Nephron (organoid): ENCODE measurements around the gene DCDC2.
"Not testable (repeated sequence)": the region's sequence is repeated elsewhere in the genome, so short reads cannot be mapped to it uniquely, and the experiment has no call there.

Source experiments
- H3K27ac Mint-ChIP-seq, 3 experiments: 2 replicates each; pipeline ENCODE4 v1.8.0; 2020; ENCODE audit warnings: mixed read lengths in 3 of 3, mild to moderate bottlenecking in 2 of 3, moderate library complexity in 1 of 3
- H3K27me3 Mint-ChIP-seq: 2 replicates; pipeline ENCODE4 v1.8.0; 2021; ENCODE audit warnings: low read depth, mild to moderate bottlenecking, moderate library complexity, mixed read lengths
- H3K36me3 Mint-ChIP-seq: 2 replicates; pipeline ENCODE4 v1.8.0; 2020; ENCODE audit warnings: low read depth, mixed read lengths
- H3K4me1 Mint-ChIP-seq: 2 replicates; pipeline ENCODE4 v1.8.0; 2020; ENCODE audit warnings: mixed read lengths
- H3K4me3 Mint-ChIP-seq, 3 experiments: 2 replicates each; pipeline ENCODE4 v1.8.0; 2020; ENCODE audit warnings: mild to moderate bottlenecking in 3 of 3, mixed read lengths in 3 of 3, moderate library complexity in 2 of 3
- H3K9me3 Mint-ChIP-seq: 2 replicates; pipeline ENCODE4 v1.8.0; 2020; ENCODE audit warnings: mixed read lengths
- CTCF ChIP-seq, 3 experiments: fragments of 200-600 bp; sonication (generic); IDR thresholded peaks; one replicate each; pipeline ENCODE4 v1.5.0; 2021; ENCODE audit warnings: antibody characterized with exemption in 3 of 3; ENCODE audit not compliant: unreplicated experiment in 3 of 3

Gene DCDC2

GRCh38 chr6:24357336-24358218, at the start of gene DCDC2:
Gene DCDC2 (minus strand): TSS chr6:24358059. CDS start chr6:24357750, 309 bp downstream.
- Mint-ChIP-seq H3K36me3 (peaks cover 5% of the 10 kb centered on the region), H3K9me3 (no peaks in the 10 kb centered on the region), H3K27me3 (peaks cover 17% of the 10 kb centered on the region), H3K27ac (peak within 1 kb of the TSS; percentile 67 to 95 (median 69)), H3K4me1 (peaks cover 11% of the 10 kb centered on the region), H3K4me3 (peak within 1 kb of the TSS; percentile 85 to 88 (median 86))
- TF ChIP-seq CTCF (IDR thresholded peaks at IDR 0.05; ENCODE audit: unreplicated experiment in 3 of 3), result no peak

- Mint-ChIP-seq H3K27me3 (peaks cover 5% of the 10 kb centered on the region), H3K36me3 (peaks cover 33% of the 10 kb centered on the region), H3K9me3 (no peaks in the 10 kb centered on the region), H3K4me1 (peaks cover 24% of the 10 kb centered on the region), H3K4me3 (peak overlapping the region; percentile 53 to 95 (median 64)), H3K27ac (peak overlapping the region in 1 of 3 experiments; percentile 65)
- TF ChIP-seq CTCF (IDR thresholded peaks at IDR 0.05; ENCODE audit: unreplicated experiment in 3 of 3), result no peak
Measured at GRCh38 chr6:24405262-24405661, 47.4 kb upstream of the DCDC2 start.

- H3K4me1 Mint-ChIP-seq, result peaks cover 24% of the 10 kb centered on the region
Measured at GRCh38 chr6:24403501-24403824, 45.6 kb upstream of the DCDC2 start.

GRCh38 chr6:24402697-24403500, 45.0 kb upstream of the DCDC2 start, which contains the start of gene MRS2:
Gene MRS2 (plus strand): TSS chr6:24402936. CDS start chr6:24403047, 111 bp downstream.
- Mint-ChIP-seq H3K9me3 (no peaks in the 10 kb centered on the region), H3K4me3 (peak within 1 kb of the TSS; percentile 94 to 95 (median 95)), H3K27me3 (peaks cover 26% of the 10 kb centered on the region), H3K36me3 (peaks cover 17% of the 10 kb centered on the region), H3K27ac (peak within 1 kb of the TSS; percentile 60 to 96 (median 89)), H3K4me1 (peaks cover 24% of the 10 kb centered on the region)
- no peak for TF ChIP-seq CTCF (IDR thresholded peaks at IDR 0.05; ENCODE audit: unreplicated experiment in 3 of 3)

More at GRCh38 chr6:24403501-24403824, 45.6 kb upstream of the DCDC2 start:
- H3K4me3 Mint-ChIP-seq, result peak overlapping the region; percentile 94 to 95 (median 95)
- no peaks in the 10 kb centered on the region for H3K9me3 Mint-ChIP-seq
- TF ChIP-seq CTCF (IDR thresholded peaks at IDR 0.05; ENCODE audit: unreplicated experiment in 3 of 3), result no peak
- H3K36me3 Mint-ChIP-seq, result peaks cover 20% of the 10 kb centered on the region
- H3K27me3 Mint-ChIP-seq, result peaks cover 20% of the 10 kb centered on the region
- peak overlapping the region; percentile 60 to 96 (median 86) for H3K27ac Mint-ChIP-seq

- Mint-ChIP-seq H3K9me3 (no peaks in the 10 kb centered on the region), H3K4me3 (peak overlapping the region in 2 of 3 experiments; percentile 8 to 94), H3K4me1 (peaks cover 24% of the 10 kb centered on the region), H3K27ac (peak overlapping the region in 1 of 3 experiments; percentile 96), H3K36me3 (peaks cover 15% of the 10 kb centered on the region), H3K27me3 (peaks cover 35% of the 10 kb centered on the region)
- no peak for TF ChIP-seq CTCF (IDR thresholded peaks at IDR 0.05; ENCODE audit: unreplicated experiment in 3 of 3)
Measured at GRCh38 chr6:24401458-24401857, 43.6 kb upstream of the DCDC2 start.

- peak overlapping the region; percentile 0 to 71 (median 54) for H3K27ac Mint-ChIP-seq
- not testable (repeated sequence) for H3K9me3 Mint-ChIP-seq
- peaks cover 23% of the 10 kb centered on the region for H3K4me1 Mint-ChIP-seq
- H3K4me3 Mint-ChIP-seq, result peak overlapping the region; percentile 4 to 66 (median 56)
- H3K27me3 Mint-ChIP-seq, result peaks cover 36% of the 10 kb centered on the region
- H3K36me3 Mint-ChIP-seq, result peaks cover 12% of the 10 kb centered on the region
Measured at GRCh38 chr6:24400045-24401039, 42.5 kb upstream of the DCDC2 start.
